A549 (cell line): ENCODE data around the gene RNASE12. TPM values are rescaled to one million over a fixed set of nuclear protein-coding genes. Genes with fewer than 3 reads are reported as not detected.

Experiments
- polyA plus RNA-seq, 4 experiments: library from polyadenylated mRNA; depleted of rRNA in 3 of 4; stranded (reverse); fragments of >200 nt; fragmentation: RNase III in 1 of 4; extraction: RNeasy Plus Mini Kit Qiagen cat#74134 plus additional on column Dnase treatment in 1 of 4; gene quantifications; 2 replicates in 3 of 4; 3 replicates in 1 of 4; pipeline ENCODE4 v1.2.3, GENCODE V29; 2011 to 2017
- TF ChIP-seq, protein P1 (sequence below): fragments of 250-450 bp; sonication (Bioruptor Pico); IDR thresholded peaks from 2 replicates; pipeline ENCODE4 v1.5.0; 2020; ENCODE audit warnings: low read depth, mild to moderate bottlenecking, moderate library complexity

The RNASE12 gene
- polyA plus RNA-seq, 2 of the 4 experiments (the other 2 are of a cell fraction): not detected

DNA sequence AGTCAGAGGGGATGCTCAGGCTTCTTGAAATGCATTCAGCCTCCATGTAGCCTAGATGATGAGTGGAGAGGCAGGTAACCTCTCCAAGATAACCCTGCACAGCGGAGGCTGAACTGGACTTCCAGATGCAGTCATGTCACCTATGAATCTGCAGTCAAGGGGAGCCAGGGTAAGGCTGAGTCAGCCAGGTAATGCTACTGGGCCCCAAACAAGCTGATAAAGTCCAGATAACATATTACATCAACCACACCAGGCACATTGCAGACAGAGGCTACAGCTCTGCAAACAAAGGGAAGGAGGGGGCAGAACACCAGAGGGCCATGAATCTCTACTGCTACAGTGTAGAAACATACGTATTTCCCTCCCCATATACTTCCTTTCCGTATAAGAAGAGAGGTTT lies 44.3 kb downstream of the RNASE12 start (continued):
- TF ChIP-seq, protein P1, sequence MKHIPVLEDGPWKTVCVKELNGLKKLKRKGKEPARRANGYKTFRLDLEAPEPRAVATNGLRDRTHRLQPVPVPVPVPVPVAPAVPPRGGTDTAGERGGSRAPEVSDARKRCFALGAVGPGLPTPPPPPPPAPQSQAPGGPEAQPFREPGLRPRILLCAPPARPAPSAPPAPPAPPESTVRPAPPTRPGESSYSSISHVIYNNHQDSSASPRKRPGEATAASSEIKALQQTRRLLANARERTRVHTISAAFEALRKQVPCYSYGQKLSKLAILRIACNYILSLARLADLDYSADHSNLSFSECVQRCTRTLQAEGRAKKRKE (CRISPR knock-in tag): no peak

Other genes starting within 250 kb of the RNASE12 start
- gene PARP2, start 247.7 kb downstream of the RNASE12 start, polyA plus RNA-seq (2011; rRNA removed): 39.8 and 42.3 TPM in 2 replicates
- gene PARP2, start 247.7 kb downstream of the RNASE12 start, polyA plus RNA-seq (2017; fragmentation: RNase III; extraction: RNeasy Plus Mini Kit Qiagen cat#74134 plus additional on column Dnase treatment): 42.0 to 43.4 TPM (median 42.1 TPM) in 3 replicates
- gene TEP1, start 177.9 kb downstream of the RNASE12 start, polyA plus RNA-seq (2011; rRNA removed): 17.5 and 22.2 TPM in 2 replicates
- gene TEP1, start 177.9 kb downstream of the RNASE12 start, polyA plus RNA-seq (2017; fragmentation: RNase III; extraction: RNeasy Plus Mini Kit Qiagen cat#74134 plus additional on column Dnase treatment): 6.8 to 8.0 TPM (median 7.4 TPM) in 3 replicates
- gene KLHL33, start 155.2 kb downstream of the RNASE12 start, polyA plus RNA-seq (2011; rRNA removed): not detected in 2 replicates
- not detected in 3 replicates for gene KLHL33, start 155.2 kb downstream of the RNASE12 start, polyA plus RNA-seq (2017; fragmentation: RNase III; extraction: RNeasy Plus Mini Kit Qiagen cat#74134 plus additional on column Dnase treatment)
- gene OSGEP, start 136.6 kb downstream of the RNASE12 start, polyA plus RNA-seq (2011; rRNA removed): 32.8 and 33.2 TPM in 2 replicates
- 30.4 to 36.9 TPM (median 33.6 TPM) in 3 replicates for gene OSGEP, start 136.6 kb downstream of the RNASE12 start, polyA plus RNA-seq (2017; fragmentation: RNase III; extraction: RNeasy Plus Mini Kit Qiagen cat#74134 plus additional on column Dnase treatment)
- 324 and 419 TPM in 2 replicates for gene APEX1, start 136.2 kb downstream of the RNASE12 start, polyA plus RNA-seq (2011; rRNA removed)
- 304 to 313 TPM (median 312 TPM) in 3 replicates for gene APEX1, start 136.2 kb downstream of the RNASE12 start, polyA plus RNA-seq (2017; fragmentation: RNase III; extraction: RNeasy Plus Mini Kit Qiagen cat#74134 plus additional on column Dnase treatment)
- gene PIP4P1, start 129.9 kb downstream of the RNASE12 start, polyA plus RNA-seq (2011; rRNA removed): 30.4 and 40.6 TPM in 2 replicates
- gene PIP4P1, start 129.9 kb downstream of the RNASE12 start, polyA plus RNA-seq (2017; fragmentation: RNase III; extraction: RNeasy Plus Mini Kit Qiagen cat#74134 plus additional on column Dnase treatment): 24.6 to 35.8 TPM (median 33.0 TPM) in 3 replicates
- gene PNP, start 122.0 kb downstream of the RNASE12 start, polyA plus RNA-seq (2011; rRNA removed): 111 and 129 TPM in 2 replicates
- gene PNP, start 122.0 kb downstream of the RNASE12 start, polyA plus RNA-seq (2017; fragmentation: RNase III; extraction: RNeasy Plus Mini Kit Qiagen cat#74134 plus additional on column Dnase treatment): 95.9 to 103 TPM (median 97.3 TPM) in 3 replicates
- not detected in 2 replicates for gene RNASE10, start 85.8 kb downstream of the RNASE12 start, polyA plus RNA-seq (2011; rRNA removed)
- gene RNASE10, start 85.8 kb downstream of the RNASE12 start, polyA plus RNA-seq (2017; fragmentation: RNase III; extraction: RNeasy Plus Mini Kit Qiagen cat#74134 plus additional on column Dnase treatment): 0.16 to 0.18 TPM in 2 of 3 replicates, not detected in the other
- not detected in 2 replicates for gene RNASE9, start 30.3 kb downstream of the RNASE12 start, polyA plus RNA-seq (2011; rRNA removed)
- gene RNASE9, start 30.3 kb downstream of the RNASE12 start, polyA plus RNA-seq (2017; fragmentation: RNase III; extraction: RNeasy Plus Mini Kit Qiagen cat#74134 plus additional on column Dnase treatment): not detected in 3 replicates
- gene RNASE11, start 3.4 kb downstream of the RNASE12 start, polyA plus RNA-seq (2011; rRNA removed): not detected in 2 replicates
- gene RNASE11, start 3.4 kb downstream of the RNASE12 start, polyA plus RNA-seq (2017; fragmentation: RNase III; extraction: RNeasy Plus Mini Kit Qiagen cat#74134 plus additional on column Dnase treatment): not detected in 3 replicates
- gene OR6S1, start 50.3 kb upstream of the RNASE12 start, polyA plus RNA-seq (2011; rRNA removed): not detected in 2 replicates
- not detected in 3 replicates for gene OR6S1, start 50.3 kb upstream of the RNASE12 start, polyA plus RNA-seq (2017; fragmentation: RNase III; extraction: RNeasy Plus Mini Kit Qiagen cat#74134 plus additional on column Dnase treatment)
- 77.4 and 134 TPM in 2 replicates for gene RNASE4, start 93.2 kb upstream of the RNASE12 start, polyA plus RNA-seq (2011; rRNA removed)
- gene RNASE4, start 93.2 kb upstream of the RNASE12 start, polyA plus RNA-seq (2017; fragmentation: RNase III; extraction: RNeasy Plus Mini Kit Qiagen cat#74134 plus additional on column Dnase treatment): 5.8 to 10.6 TPM (median 8.6 TPM) in 3 replicates
- 35.4 and 46.9 TPM in 2 replicates for gene ANG, start 97.4 kb upstream of the RNASE12 start, polyA plus RNA-seq (2011; rRNA removed)
- gene ANG, start 97.4 kb upstream of the RNASE12 start, polyA plus RNA-seq (2017; fragmentation: RNase III; extraction: RNeasy Plus Mini Kit Qiagen cat#74134 plus additional on column Dnase treatment): 6.5 to 10.5 TPM (median 10.2 TPM) in 3 replicates
- gene EDDM3A, start 154.5 kb upstream of the RNASE12 start, polyA plus RNA-seq (2011; rRNA removed): not detected in 2 replicates
- gene EDDM3A, start 154.5 kb upstream of the RNASE12 start, polyA plus RNA-seq (2017; fragmentation: RNase III; extraction: RNeasy Plus Mini Kit Qiagen cat#74134 plus additional on column Dnase treatment): not detected in 3 replicates
- gene EDDM3B, start 177.0 kb upstream of the RNASE12 start, polyA plus RNA-seq (2011; rRNA removed): not detected in 2 replicates
- gene EDDM3B, start 177.0 kb upstream of the RNASE12 start, polyA plus RNA-seq (2017; fragmentation: RNase III; extraction: RNeasy Plus Mini Kit Qiagen cat#74134 plus additional on column Dnase treatment): not detected in 3 replicates
- not detected in 2 replicates for gene RNASE6, start 189.9 kb upstream of the RNASE12 start, polyA plus RNA-seq (2011; rRNA removed)
- gene RNASE6, start 189.9 kb upstream of the RNASE12 start, polyA plus RNA-seq (2017; fragmentation: RNase III; extraction: RNeasy Plus Mini Kit Qiagen cat#74134 plus additional on column Dnase treatment): not detected in 3 replicates
- 0.98 and 1.1 TPM in 2 replicates for gene RNASE1, start 211.5 kb upstream of the RNASE12 start, polyA plus RNA-seq (2011; rRNA removed)
- 0.13 to 0.55 TPM (median 0.16 TPM) in 3 replicates for gene RNASE1, start 211.5 kb upstream of the RNASE12 start, polyA plus RNA-seq (2017; fragmentation: RNase III; extraction: RNeasy Plus Mini Kit Qiagen cat#74134 plus additional on column Dnase treatment)